Left lobe of liver (tissue), 2 donors: ENCODE results near the gene PPP4R1. TPM values are rescaled to one million over a fixed set of nuclear protein-coding genes. Genes with fewer than 3 reads are reported as not detected.

Experiments used
- ATAC-seq: fragments of 200-7000 bp; cut with Tn5 transposase; one replicate; pipeline ENCODE4 v1.9.1; 2020; ENCODE audit warnings: mild to moderate bottlenecking, moderate library complexity
- DNase-seq: peaks from one replicate; pipeline ENCODE4 v3.0.0-alpha.2; 2020; ENCODE audit warnings: low spot score
- total RNA-seq: library from RNA; stranded (reverse); gene quantifications from one replicate; pipeline ENCODE4 v1.2.1, GENCODE V29; 2021
- donor health status: DM: no; HTN: no; CAD: no; lungs with moderate emphysema.
- donor health status: DM: no; HTN: yes; CAD: no.

PPP4R1 gene
- total RNA-seq, 1 donor from 2014 or later: 20.1 TPM

DNA sequence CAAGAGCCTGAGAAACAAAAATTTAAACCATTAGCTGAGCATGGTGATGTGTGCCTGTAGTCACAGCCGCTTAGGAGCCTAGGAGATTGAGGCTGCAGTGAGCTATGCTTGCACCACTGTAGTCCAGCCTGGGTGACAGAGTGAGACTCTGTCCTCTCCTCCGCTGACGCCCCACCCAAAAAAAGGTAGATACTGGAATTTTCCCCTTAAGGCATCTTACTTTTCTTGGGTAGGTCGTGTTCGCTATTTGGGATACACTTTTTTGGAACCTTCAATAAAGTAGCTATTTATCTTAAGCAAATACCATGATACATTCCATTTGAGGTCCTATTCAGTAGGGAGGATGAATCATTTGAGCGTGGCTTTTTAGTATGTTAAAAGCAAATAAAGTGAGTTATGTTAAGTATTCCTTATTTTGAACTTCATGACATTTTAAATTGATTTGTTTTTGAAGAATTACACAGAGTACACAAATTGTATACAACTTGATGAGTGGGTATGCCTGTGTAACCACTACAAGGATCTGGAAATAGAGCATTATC lies 100.3 kb downstream of the PPP4R1 start:
- no peak for DNase-seq
- ATAC-seq: no peak

DNA sequence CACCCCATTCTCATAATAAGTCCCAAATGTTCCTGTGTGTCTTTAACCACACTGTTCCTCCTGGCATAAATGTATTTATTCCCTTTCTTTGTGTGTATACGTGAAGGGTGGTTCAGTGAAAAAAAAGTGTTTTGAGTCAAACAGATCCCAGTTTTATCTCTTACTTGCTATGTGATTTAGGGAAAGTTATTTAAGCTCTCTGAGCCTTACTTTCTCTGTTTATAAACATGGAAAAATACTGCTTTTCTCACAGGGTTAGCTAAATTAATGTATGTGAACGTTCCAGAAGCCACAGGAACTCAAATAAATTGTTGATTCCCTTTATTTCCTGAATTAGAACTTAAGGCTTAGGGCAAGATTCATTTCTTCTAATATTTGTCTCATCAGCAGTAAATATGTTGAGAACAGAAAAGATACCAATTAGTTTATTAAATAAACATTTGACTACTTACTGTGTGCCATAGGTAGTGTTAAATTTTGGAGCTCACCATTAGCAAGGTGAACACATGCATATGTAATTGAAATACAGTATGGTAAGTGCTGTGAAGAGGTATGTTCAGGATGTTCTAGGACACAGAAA lies 105.8 kb downstream of the PPP4R1 start:
- ATAC-seq: no peak
- no peak for DNase-seq

DNA sequence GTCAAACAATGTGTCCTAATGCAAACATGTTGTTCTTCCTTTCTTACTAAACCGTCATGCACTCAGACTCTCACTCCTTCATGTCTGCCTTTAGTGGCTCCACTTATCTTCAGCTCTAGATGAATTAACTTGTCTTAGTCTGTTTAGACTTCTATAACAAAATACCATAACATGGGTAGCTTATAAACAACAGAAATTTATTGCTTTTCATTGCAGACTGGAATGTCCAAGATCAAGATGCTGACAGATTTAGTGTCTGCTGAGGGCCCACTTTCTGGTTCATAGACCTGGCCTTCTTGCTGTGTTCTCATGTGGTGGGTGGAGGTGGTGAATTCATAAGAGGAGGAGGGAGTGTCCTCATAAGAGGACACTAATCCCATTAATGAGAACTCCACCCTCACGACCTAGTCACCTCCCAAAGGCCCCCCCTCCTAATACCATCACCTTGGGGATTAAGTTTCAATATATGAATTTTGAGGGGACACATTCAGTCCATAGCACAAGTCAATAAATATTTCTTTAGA lies 106.7 kb downstream of the PPP4R1 start:
- DNase-seq (no peak), ATAC-seq (no peak)

DNA sequence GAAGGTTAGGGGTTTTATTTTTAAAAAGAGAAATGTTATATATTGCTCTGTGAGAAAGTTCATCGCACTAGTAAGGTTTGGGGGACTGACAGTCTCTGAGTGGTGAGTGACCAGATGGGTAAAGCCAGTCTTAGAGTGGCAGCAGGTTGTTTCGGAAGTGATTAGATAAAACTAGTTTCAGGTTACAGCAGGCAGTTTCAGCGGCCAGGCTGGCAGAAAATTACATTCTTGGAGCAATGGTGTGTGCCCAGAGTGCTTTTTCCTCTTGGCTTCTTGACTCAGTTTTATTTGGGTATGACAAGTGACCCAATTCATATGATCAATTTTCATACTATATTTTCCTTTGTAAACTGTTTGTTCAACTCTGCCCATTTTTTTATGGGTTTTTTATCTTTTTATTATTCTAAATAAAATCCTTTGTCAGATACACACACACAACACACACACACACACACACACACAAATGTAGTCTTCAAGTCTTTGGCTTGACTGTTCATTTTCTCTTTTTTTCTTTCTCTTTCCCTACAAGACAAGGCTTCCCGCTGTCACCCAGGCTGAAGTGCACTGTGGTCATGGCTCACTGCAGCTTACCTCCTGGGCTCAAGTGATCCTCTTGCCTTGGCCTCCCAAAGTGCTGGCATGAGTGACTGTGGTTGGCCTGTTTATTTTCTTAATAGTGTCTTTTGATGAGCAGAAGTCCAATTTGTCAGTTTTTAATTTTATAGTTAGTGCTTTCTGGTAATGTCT lies 108.1 kb downstream of the PPP4R1 start:
- ATAC-seq: no peak
- no peak for DNase-seq

Other genes with a start within 250 kb of the PPP4R1 start
- 17.4 TPM for gene RALBP1, start 139.0 kb downstream of the PPP4R1 start, total RNA-seq
- 7.8 TPM for gene RAB31, start 93.7 kb upstream of the PPP4R1 start, total RNA-seq